K562 (cell line): Measurements from ENCODE around the gene RALY. TPM values are rescaled to one million over a fixed set of nuclear protein-coding genes. Genes with fewer than 3 reads are reported as not detected.
A peak's percentile ranks its signal among the peaks of the same experiment; 100 is the strongest.

ENCODE experiments used
- ATAC-seq: fragments of 200-7000 bp; cut with Tn5 transposase; 3 replicates; pipeline ENCODE4 v1.9.1; 2020; ENCODE audit warnings: moderate library complexity
- BruUV-seq: library from RNA; stranded (reverse); fragments of 400-500 nt; replicated peaks from 2 replicates; lab custom pipeline; 2021; lab: Mats Ljungman, UMichigan
- CTCF ChIA-PET: fragments of 300-600 bp; formaldehyde crosslinking; extraction: SDS; loops from one replicate; lab custom pipeline; 2021; ENCODE audit warnings: low intra/inter-chr PET ratio; lab: Yijun Ruan, JAX
- POLR2A ChIA-PET: fragments of 300-600, 350-650 bp; sonication (Branson Sonifier 250); formaldehyde crosslinking; extraction: SDS; loops from one replicate; lab custom pipeline; 2021; ENCODE audit warnings: antibody characterized with exemption, inconsistent platforms; lab: Yijun Ruan, JAX
- DNase-seq, 4 experiments: peaks; one replicate each; pipeline versions ENCODE4 v3.0.0 to v3.0.0-alpha.2; 2011 to 2018; ENCODE audit warnings: low spot score in 3 of 4, mixed read lengths in 3 of 4; ENCODE audit errors: extremely low read depth in 1 of 4
- FAIRE-seq: peaks from 2 replicates; lab custom pipeline; 2011; peaks lifted over from hg19 to GRCh38; lab: Jason Lieb, UNC
- H2AFZ ChIP-seq: 2 replicates; pipeline ENCODE4 v1.6.0; 2011; ENCODE audit warnings: low read depth, low read length, control low read depth, inconsistent platforms
- H3K27ac ChIP-seq: fragments of 200-600 bp; 3 replicates; pipeline ENCODE4 v1.8.0; 2011; ENCODE audit warnings: low read depth, mild to moderate bottlenecking, control low read depth, inconsistent platforms, low read length, moderate library complexity, mixed read lengths; ENCODE audit errors: extremely low read depth
- H3K27me3 ChIP-seq, 2 experiments: fragments of 300-600 bp in 1 of 2; 2 replicates in 1 of 2; 3 replicates in 1 of 2; pipeline versions ENCODE4 v1.6.0 to v1.8.0; 2011; ENCODE audit warnings: inconsistent platforms in 2 of 2, low read length in 2 of 2, mild to moderate bottlenecking in 1 of 2, mixed read lengths in 1 of 2, moderate library complexity in 1 of 2; ENCODE audit not compliant: control insufficient read depth in 2 of 2, insufficient read depth in 2 of 2
- H3K36me3 ChIP-seq: fragments of 300-600 bp; 3 replicates; pipeline ENCODE4 v1.8.0; 2011; ENCODE audit warnings: mild to moderate bottlenecking, low read length, inconsistent platforms; ENCODE audit not compliant: control insufficient read depth, insufficient read depth
- H3K4me1 ChIP-seq, 2 experiments: fragments of 200-600 bp in 1 of 2; replicated peaks in 1 of 2; 2 replicates in 1 of 2; 3 replicates in 1 of 2; pipeline versions ENCODE4 v1.5.1 to v1.8.0; 2011; ENCODE audit warnings: inconsistent platforms in 2 of 2, low read length in 2 of 2, mild to moderate bottlenecking in 1 of 2, mixed read lengths in 1 of 2, moderate library complexity in 1 of 2; ENCODE audit not compliant: control insufficient read depth in 2 of 2, insufficient read depth in 2 of 2
- H3K4me2 ChIP-seq: 2 replicates; pipeline ENCODE4 v1.6.1; 2011; ENCODE audit warnings: low read length, control low read depth, inconsistent platforms, mixed read lengths; ENCODE audit not compliant: insufficient read depth
- H3K4me3 ChIP-seq: fragments of 200-600 bp; sonication (generic), shearing (Covaris generic); 2 replicates; pipeline ENCODE4 v1.5.1; 2016; ENCODE audit warnings: control low read depth, inconsistent platforms
- H3K79me2 ChIP-seq: fragments of 200-600 bp; 3 replicates; pipeline ENCODE4 v1.8.0; 2011; ENCODE audit warnings: low read length, inconsistent platforms; ENCODE audit not compliant: control insufficient read depth, insufficient read depth
- H3K9ac ChIP-seq, 2 experiments: 2 replicates each; pipeline versions ENCODE4 v1.6.0 to v1.6.1; 2011; ENCODE audit warnings: low read depth in 2 of 2, low read length in 2 of 2, control low read depth in 1 of 2, inconsistent platforms in 1 of 2, mild to moderate bottlenecking in 1 of 2, mixed read lengths in 1 of 2; ENCODE audit not compliant: insufficient read depth in 1 of 2
- H3K9me1 ChIP-seq: one replicate; pipeline ENCODE4 v1.6.0; 2011; ENCODE audit warnings: inconsistent platforms, mild to moderate bottlenecking, low read length, moderate library complexity; ENCODE audit not compliant: control insufficient read depth, insufficient read depth
- H3K9me3 ChIP-seq: replicated peaks from 2 replicates; pipeline ENCODE4 v1.5.1; 2011; ENCODE audit warnings: low read depth, low read length, inconsistent platforms; ENCODE audit not compliant: control insufficient read depth, insufficient read depth
- H4K20me1 ChIP-seq: replicated peaks from 2 replicates; pipeline ENCODE4 v1.6.1; 2011; ENCODE audit warnings: low read length, inconsistent platforms, mixed read lengths; ENCODE audit not compliant: control insufficient read depth, insufficient read depth
- CTCF ChIP-seq, 3 experiments: IDR thresholded peaks in 2 of 3; conservative IDR thresholded peaks in 1 of 3; 2 replicates each; pipeline ENCODE4 v1.5.1; 2011 to 2012; ENCODE audit warnings: low read length in 3 of 3, mild to moderate bottlenecking in 3 of 3, control low read depth in 2 of 3, improper control_type of control experiment in 1 of 3, inconsistent platforms in 1 of 3, low read depth in 1 of 3, mixed read lengths in 1 of 3, moderate library complexity in 1 of 3; ENCODE audit not compliant: insufficient read depth in 2 of 3
- MCM2 ChIP-seq: fragments of 450-650 bp; IDR thresholded peaks from 2 replicates; pipeline ENCODE4 v1.6.1; 2017; ENCODE audit warnings: low read depth, mild to moderate bottlenecking
- POLR2G ChIP-seq: fragments of 200-400 bp; formaldehyde crosslinking; IDR thresholded peaks from 2 replicates; pipeline ENCODE4 v1.6.1; 2017; ENCODE audit warnings: low read depth, mild to moderate bottlenecking, antibody characterized with exemption, low read length, moderate library complexity
- WGBS: fragments of 100-300 bp; shearing (Covaris generic); methylation state at CpG from one replicate; pipeline ENCODE4 v1.1.6; 2016; ENCODE audit warnings: low coverage, mixed read lengths; ENCODE audit not compliant: insufficient coverage; ENCODE audit errors: missing lambda C conversion rate; 5-methylcytosine and 5-hydroxymethylcytosine counted together
- in situ Hi-C: fragments of 300-500 bp; cut with MboI; formaldehyde crosslinking; loops from 4 replicates; pipeline ENCODE4 v1.15.0; 2018; ENCODE audit warnings: inconsistent platforms, mixed read lengths
- intact Hi-C: fragments of 100-400 bp; cut with micrococcal nuclease; formaldehyde crosslinking; loops from 2 replicates; pipeline ENCODE4 v1.14.2; 2022
- polyA plus RNA-seq, 8 experiments: library from polyadenylated mRNA; depleted of rRNA in 4 of 8; stranded (reverse) in 5 of 8; unstranded in 3 of 8; fragments of >200 nt; fragmentation: Nextera tagmentation in 2 of 8; fragmentation: Illumina TruSeq in 1 of 8; extraction: Ambion mirVana in 2 of 8; extraction: Trizol in 1 of 8; gene quantifications; 2 replicates each; pipeline versions ENCODE4 v1.2.1 to v1.2.3, GENCODE V29; 2011 to 2014; ENCODE audit warnings: inconsistent platforms in 1 of 8, missing spikeins in 1 of 8
- total RNA-seq, 7 experiments: library from RNA; depleted of rRNA in 6 of 7; stranded (reverse); fragments of >200 nt in 6 of 7; fragmentation: Illumina TruSeq in 2 of 7; extraction: Trizol in 2 of 7; gene quantifications; 2 replicates each; pipeline versions ENCODE4 v1.2.1 to v1.2.3, GENCODE V29; 2011 to 2021; ENCODE audit warnings: low replicate concordance in 1 of 7

The RALY gene
- total and polyA plus RNA-seq, 9 of the 15 experiments (the other 6 are each of a cell fraction or from before 2014, with no cell fraction given) = 0.80 to 207 (median 128) TPM

- H4K20me1 ChIP-seq = 0 out of 2 replicates have a peak, but pooled peaks cover 7% of the 10 kb centered on the region
- H3K27ac ChIP-seq = no peak overlapping the region
- no peak for FAIRE-seq
- H3K4me2 ChIP-seq = no peak overlapping the region
- DNase-seq = no peak
- CTCF ChIA-PET = no interaction called here
- TF ChIP-seq POLR2G (0 out of 2 replicates have a peak, but pooled peaks have one; percentile 27), CTCF (IDR thresholded peaks at IDR 0.05 in 2 of 3, conservative IDR thresholded peaks at IDR 0.05 in 1 of 3; ENCODE audit: insufficient read depth in 2 of 3, low read depth in 1 of 3, low read length in 3 of 3) (0 out of 6 replicates have a peak, but pooled peaks of 1 of the 3 experiments have one; percentile 19), MCM2 (no peak)
- in situ Hi-C loops = loop anchor here (10.0 kb wide), 1 partner anchor 151 kb away; no protein-coding TSS in a partner anchor
- no peak for ATAC-seq
- intact Hi-C loops = no loop called here
- H3K4me1 ChIP-seq = peaks cover 0 to 4% of the 10 kb centered on the region in 2 experiments; a peak in 2 of 5 replicates
- no peaks in the 10 kb centered on the region for H3K27me3 ChIP-seq
- no peaks in the 10 kb centered on the region for H3K9me3 ChIP-seq
- H3K9me1 ChIP-seq = peaks cover 3% of the 10 kb centered on the region
- H3K79me2 ChIP-seq = peaks cover 11% of the 10 kb centered on the region
- no peak overlapping the region for H2AFZ ChIP-seq
- H3K36me3 ChIP-seq = peaks cover 89% of the 10 kb centered on the region
- POLR2A ChIA-PET = interaction anchor here (0.7 kb wide), 1 partner anchor 11 kb away, joined by 3 read pairs; no protein-coding TSS in a partner anchor
- H3K4me3 ChIP-seq = no peak overlapping the region
- no TSS peak for BruUV-seq
- 92% methylated on average over 14 of the region's 16 CpGs for WGBS
- H3K9ac ChIP-seq = no peak overlapping the region
Measured at GRCh38 chr20:34075647-34076046, 81.9 kb downstream of the RALY start.
